H1 (cell line): Measurements from ENCODE around the gene QSER1. TPM values are rescaled to one million over a fixed set of nuclear protein-coding genes. Genes with fewer than 3 reads are reported as not detected.

Source experiments
- CTCF ChIA-PET: fragments of 300-600 bp; sonication (Branson Sonifier 250); formaldehyde crosslinking; loops from one replicate; lab custom pipeline; 2021; ENCODE audit not compliant: partially characterized antibody; lab: Charles Lee
- POLR2A ChIA-PET: fragments of 300-600 bp; sonication (Branson Sonifier 250); formaldehyde crosslinking; loops from one replicate; lab custom pipeline; 2021; ENCODE audit warnings: inconsistent platforms; ENCODE audit not compliant: partially characterized antibody; lab: Charles Lee
- DNase-seq, 2 experiments: peaks; one replicate each; pipeline versions ENCODE4 v3.0.0 to v3.0.0-alpha.2; 2010 to 2022; ENCODE audit warnings: low spot score in 2 of 2, low read depth in 1 of 2, mixed read lengths in 1 of 2
- FAIRE-seq: peaks from 2 replicates; lab custom pipeline; 2011; peaks lifted over from hg19 to GRCh38; lab: Jason Lieb, UNC
- H2AFZ ChIP-seq: 2 replicates; pipeline ENCODE4 v1.8.1; 2012; ENCODE audit warnings: low read length, inconsistent platforms
- H2AK5ac ChIP-seq: 2 replicates; pipeline ENCODE4 v1.6.1; 2013; ENCODE audit warnings: low read depth, low read length
- H2BK120ac ChIP-seq: replicated peaks from 2 replicates; pipeline ENCODE3; 2013; ENCODE audit warnings: low read depth, low read length, inconsistent platforms
- H2BK12ac ChIP-seq: 2 replicates; pipeline ENCODE4 v1.6.1; 2013; ENCODE audit warnings: low read depth, low read length
- H2BK15ac ChIP-seq: 2 replicates; pipeline ENCODE4 v1.6.1; 2013; ENCODE audit warnings: low read length
- H2BK20ac ChIP-seq: 2 replicates; pipeline ENCODE4 v1.6.1; 2013; ENCODE audit warnings: low read length
- H2BK5ac ChIP-seq: 2 replicates; pipeline ENCODE4 v1.6.1; 2013; ENCODE audit warnings: low read depth, low read length
- H3K14ac ChIP-seq: 2 replicates; pipeline ENCODE4 v1.6.1; 2013; ENCODE audit warnings: inconsistent platforms; ENCODE audit not compliant: insufficient read length
- H3K18ac ChIP-seq: 2 replicates; pipeline ENCODE4 v1.6.1; 2013; ENCODE audit warnings: low read length; ENCODE audit errors: extremely low read depth
- H3K23ac ChIP-seq: 2 replicates; pipeline ENCODE4 v1.6.1; 2013; ENCODE audit warnings: inconsistent platforms; ENCODE audit not compliant: insufficient read length
- H3K23me2 ChIP-seq: 2 replicates; pipeline ENCODE4 v1.6.1; 2013; ENCODE audit warnings: low read depth, low read length
- H3K27ac ChIP-seq: 2 replicates; pipeline ENCODE4 v1.6.1; 2011; ENCODE audit warnings: low read depth, low read length, inconsistent platforms
- H3K27me3 ChIP-seq, 4 experiments: replicated peaks in 1 of 4; 1 replicate in 1 of 4; 2 replicates in 3 of 4; pipeline versions ENCODE4 v1.6.1 to v1.8.1; 2011 to 2013; ENCODE audit warnings: low read length in 3 of 4, mild to moderate bottlenecking in 3 of 4, inconsistent platforms in 2 of 4, mixed read lengths in 2 of 4, moderate library complexity in 1 of 4; ENCODE audit not compliant: control insufficient read depth in 3 of 4, insufficient read depth in 3 of 4; ENCODE audit errors: extremely low read depth in 1 of 4
- H3K36me3 ChIP-seq, 4 experiments: 2 replicates each; pipeline versions ENCODE4 v1.6.1 to v1.8.1; 2011 to 2013; ENCODE audit warnings: mild to moderate bottlenecking in 4 of 4, low read length in 3 of 4, moderate library complexity in 2 of 4, control low read depth in 1 of 4, inconsistent platforms in 1 of 4; ENCODE audit not compliant: insufficient read depth in 4 of 4, control insufficient read depth in 2 of 4
- H3K4ac ChIP-seq: replicated peaks from 2 replicates; pipeline ENCODE3; 2013; ENCODE audit warnings: low read length, low read depth, mixed read lengths, inconsistent platforms; ENCODE audit not compliant: insufficient read length
- H3K4me1 ChIP-seq, 4 experiments: replicated peaks in 1 of 4; 1 replicate in 1 of 4; 2 replicates in 3 of 4; pipeline versions ENCODE4 v1.6.1 to v1.8.1; 2011 to 2013; ENCODE audit warnings: low read length in 3 of 4, inconsistent platforms in 2 of 4, mixed read lengths in 1 of 4; ENCODE audit not compliant: insufficient read depth in 4 of 4, control insufficient read depth in 3 of 4
- H3K4me2 ChIP-seq, 2 experiments: 2 replicates each; pipeline versions ENCODE4 v1.6.1 to v1.8.1; 2011 to 2013; ENCODE audit warnings: low read depth in 2 of 2, low read length in 2 of 2, control low read depth in 1 of 2, inconsistent platforms in 1 of 2, mild to moderate bottlenecking in 1 of 2; ENCODE audit not compliant: insufficient read depth in 1 of 2
- H3K4me3 ChIP-seq, 4 experiments: fragments of 200-600, 300-600 bp in 1 of 4; sonication (generic), shearing (Covaris generic), sonication (Bioruptor Twin) in 1 of 4; 2 replicates each; pipeline versions ENCODE4 v1.5.1 to v1.8.1; 2011 to 2016; ENCODE audit warnings: low read length in 4 of 4, low read depth in 3 of 4, control low read depth in 2 of 4, inconsistent platforms in 2 of 4, mild to moderate bottlenecking in 2 of 4, mixed read lengths in 1 of 4, moderate library complexity in 1 of 4; ENCODE audit not compliant: insufficient read depth in 2 of 4; ENCODE audit errors: extremely low read depth in 1 of 4
- H3K56ac ChIP-seq: replicated peaks from 2 replicates; pipeline ENCODE3; 2013; ENCODE audit warnings: low read depth, mild to moderate bottlenecking, mixed read lengths, low read length, inconsistent platforms; ENCODE audit not compliant: insufficient read length
- H3K79me1 ChIP-seq: 2 replicates; pipeline ENCODE4 v1.6.1; 2013; ENCODE audit warnings: low read depth, low read length, control low read depth
- H3K79me2 ChIP-seq, 2 experiments: 2 replicates each; pipeline versions ENCODE4 v1.6.1 to v1.8.1; 2012 to 2013; ENCODE audit warnings: low read length in 2 of 2, mild to moderate bottlenecking in 2 of 2, inconsistent platforms in 1 of 2; ENCODE audit not compliant: insufficient read depth in 2 of 2, control insufficient read depth in 1 of 2
- H3K9ac ChIP-seq, 4 experiments: replicated peaks in 1 of 4; 1 replicate in 1 of 4; 2 replicates in 3 of 4; pipeline versions ENCODE4 v1.6.1 to v1.8.1; 2011 to 2013; ENCODE audit warnings: low read depth in 3 of 4, low read length in 3 of 4, control low read depth in 2 of 4, mild to moderate bottlenecking in 2 of 4, moderate library complexity in 2 of 4, inconsistent platforms in 1 of 4; ENCODE audit errors: extremely low read depth in 1 of 4
- H3K9me3 ChIP-seq, 2 experiments: 2 replicates each; pipeline versions ENCODE4 v1.6.1 to v1.8.1; 2012 to 2013; ENCODE audit warnings: mild to moderate bottlenecking in 2 of 2, moderate library complexity in 2 of 2, control low read depth in 1 of 2, inconsistent platforms in 1 of 2, low read depth in 1 of 2, low read length in 1 of 2, mixed read lengths in 1 of 2; ENCODE audit not compliant: insufficient read depth in 2 of 2
- H4K20me1 ChIP-seq, 2 experiments: replicated peaks in 1 of 2; 2 replicates each; pipeline versions ENCODE3 to v1.8.1; 2011 to 2013; ENCODE audit warnings: inconsistent platforms in 2 of 2, low read length in 2 of 2, mild to moderate bottlenecking in 1 of 2; ENCODE audit not compliant: insufficient read depth in 2 of 2, control insufficient read depth in 1 of 2
- H4K5ac ChIP-seq: 2 replicates; pipeline ENCODE4 v1.6.1; 2013; ENCODE audit warnings: low read length, low read depth, mixed read lengths, inconsistent platforms; ENCODE audit not compliant: insufficient read length
- H4K8ac ChIP-seq: 2 replicates; pipeline ENCODE4 v1.8.0; 2013; ENCODE audit warnings: mild to moderate bottlenecking, moderate library complexity, low read length, inconsistent platforms; ENCODE audit not compliant: insufficient read depth; ENCODE audit errors: extremely low read depth
- H4K91ac ChIP-seq: replicated peaks from 2 replicates; pipeline ENCODE3; 2013; ENCODE audit warnings: low read length, mixed read lengths, inconsistent platforms; ENCODE audit not compliant: insufficient read length
- CHD2 ChIP-seq: IDR thresholded peaks from 2 replicates; pipeline ENCODE4 v1.6.1; 2012; ENCODE audit warnings: low read length, improper control_type of control experiment
- HDAC2 ChIP-seq, 2 experiments: fragments of 300-600 bp in 1 of 2; sonication (generic) in 1 of 2; IDR thresholded peaks; 2 replicates each; pipeline ENCODE4 v1.6.1; 2011 to 2012; ENCODE audit warnings: low read depth in 2 of 2, low read length in 2 of 2, mild to moderate bottlenecking in 2 of 2, moderate library complexity in 2 of 2, borderline replicate concordance in 1 of 2, inconsistent platforms in 1 of 2
- KDM1A ChIP-seq: fragments of 200-600, 300-600 bp; sonication (generic); IDR thresholded peaks from 2 replicates; pipeline ENCODE4 v1.7.1; 2016; ENCODE audit warnings: mild to moderate bottlenecking, low read length, borderline replicate concordance
- PHF8 ChIP-seq: fragments of 200-600 bp; sonication (generic); conservative IDR thresholded peaks from 2 replicates; pipeline ENCODE4 v1.7.1; 2012; ENCODE audit warnings: low read depth, mild to moderate bottlenecking, inconsistent platforms, low read length, moderate library complexity
- SAP30 ChIP-seq: fragments of 300-600 bp; sonication (generic); IDR thresholded peaks from 2 replicates; pipeline ENCODE4 v1.7.1; 2012; ENCODE audit warnings: low read length, moderate library complexity, mild to moderate bottlenecking, inconsistent platforms; ENCODE audit not compliant: insufficient read depth, insufficient replicate concordance
- SUZ12 ChIP-seq: fragments of 200-600 bp; sonication (generic); IDR thresholded peaks from 2 replicates; pipeline ENCODE4 v1.6.1; 2012; ENCODE audit warnings: mild to moderate bottlenecking, inconsistent platforms, low read length, moderate library complexity, mixed read lengths
- WGBS, 2 experiments: shearing (Covaris generic) in 1 of 2; methylation state at CpG; one replicate each; pipeline versions ENCODE4 v1.1.6 to v1.1.7; 2013 to 2015; ENCODE audit warnings: low lambda C conversion rate in 2 of 2, mixed read lengths in 2 of 2, inconsistent platforms in 1 of 2, low coverage in 1 of 2, missing lambda C conversion rate in 1 of 2; ENCODE audit not compliant: insufficient replicate concordance in 2 of 2, insufficient coverage in 1 of 2, insufficient read length in 1 of 2; ENCODE audit errors: extremely low coverage in 1 of 2, missing lambda C conversion rate in 1 of 2; 5-methylcytosine and 5-hydroxymethylcytosine counted together
- polyA plus RNA-seq, 7 experiments: library from polyadenylated mRNA; depleted of rRNA in 3 of 7; stranded (reverse) in 5 of 7; unstranded in 2 of 7; fragments of >200 nt in 5 of 7; fragments of 200-250 nt in 2 of 7; gene quantifications; 1 replicate in 5 of 7; 2 replicates in 1 of 7; 4 replicates in 1 of 7; pipeline versions ENCODE4 v1.2.1 to v1.2.3, GENCODE V29; 2011 to 2013; ENCODE audit warnings: missing spikeins in 2 of 7, mixed read lengths in 2 of 7
- total RNA-seq: library from RNA; stranded (reverse); fragmentation: NEBNext Ultra II Directional; extraction: Animal tissue kit (Norgen Biotek cat#: 25700); gene quantifications from 2 replicates; pipeline ENCODE4 v1.2.1, GENCODE V29; 2021
- TF ChIP-seq, protein P1 (sequence below), 3 experiments: IDR thresholded peaks; 1 replicate in 2 of 3; 2 replicates in 1 of 3; pipeline versions ENCODE4 v1.5.1 to v1.6.1; 2011; ENCODE audit warnings: low read length in 3 of 3, mild to moderate bottlenecking in 3 of 3, inconsistent platforms in 2 of 3, low read depth in 1 of 3, moderate library complexity in 1 of 3; ENCODE audit not compliant: insufficient read depth in 1 of 3; ENCODE audit errors: control extremely low read depth in 1 of 3

Gene QSER1
- total and polyA plus RNA-seq, 2 of the 8 experiments (the other 6 are each of a cell fraction or from before 2014, with no cell fraction given), result 29.3 to 117 TPM

DNA sequence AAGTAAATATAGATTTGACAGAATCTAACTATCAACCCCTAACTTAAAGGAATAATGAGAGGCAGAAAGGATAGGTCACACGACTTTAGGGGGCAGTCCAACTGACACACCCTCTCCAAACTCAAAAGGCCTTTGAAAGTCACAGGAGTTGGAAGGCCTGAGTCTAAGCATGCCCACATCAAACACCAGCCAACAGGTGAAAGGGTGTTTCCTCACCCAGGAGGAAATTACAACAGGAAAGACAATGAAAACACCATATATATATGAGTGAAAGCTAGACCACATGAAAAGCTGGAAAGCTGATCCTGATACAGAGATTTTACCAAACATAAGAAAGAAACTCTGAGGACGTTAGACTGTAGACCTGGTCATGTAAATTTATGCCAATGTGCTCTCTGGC, 112.6 kb downstream of the QSER1 start:
- no peak overlapping the region for H2BK5ac ChIP-seq
- H3K4me1 ChIP-seq, result no peaks in the 10 kb centered on the region; a peak in 1 of 7 replicates
- H2BK120ac ChIP-seq, result no peak overlapping the region
- H2BK12ac ChIP-seq, result no peak overlapping the region
- no peak overlapping the region; the same call in 1 of the 2 replicates for H3K18ac ChIP-seq
- no peak overlapping the region for H3K27ac ChIP-seq
- no peak overlapping the region for H2BK15ac ChIP-seq
- no peak overlapping the region for H3K9ac ChIP-seq
- H3K9me3 ChIP-seq, result no peaks in the 10 kb centered on the region
- POLR2A ChIA-PET, result no interaction called here
- no peak overlapping the region for H3K56ac ChIP-seq
- H3K79me1 ChIP-seq, result no peaks in the 10 kb centered on the region
- no peak overlapping the region for H4K5ac ChIP-seq
- H3K27me3 ChIP-seq, result no peaks in the 10 kb centered on the region
- no peak overlapping the region for H3K4me2 ChIP-seq
- no peaks in the 10 kb centered on the region for H3K79me2 ChIP-seq
- no peaks in the 10 kb centered on the region; the same call in 1 of the 2 replicates for H3K23me2 ChIP-seq
- H2BK20ac ChIP-seq, result no peak overlapping the region
- 0 out of 2 replicates have a peak overlapping the region, but pooled peaks have one; percentile 30 for H2AFZ ChIP-seq
- CTCF ChIA-PET, result interaction anchor here (0.6 to 1.2 kb wide), 4 partner anchors 22 to 1098 kb away, joined by 3 read pairs; no protein-coding TSS in a partner anchor
- no peak overlapping the region for H3K4me3 ChIP-seq
- TF ChIP-seq PHF8 (no peak), SAP30 (no peak), KDM1A (no peak), HDAC2 (IDR thresholded peaks at IDR 0.05; ENCODE audit: borderline replicate concordance in 1 of 2, low read depth in 2 of 2, low read length in 2 of 2) (no peak), CHD2 (no peak), SUZ12 (no peak)
- TF ChIP-seq, protein P1, sequence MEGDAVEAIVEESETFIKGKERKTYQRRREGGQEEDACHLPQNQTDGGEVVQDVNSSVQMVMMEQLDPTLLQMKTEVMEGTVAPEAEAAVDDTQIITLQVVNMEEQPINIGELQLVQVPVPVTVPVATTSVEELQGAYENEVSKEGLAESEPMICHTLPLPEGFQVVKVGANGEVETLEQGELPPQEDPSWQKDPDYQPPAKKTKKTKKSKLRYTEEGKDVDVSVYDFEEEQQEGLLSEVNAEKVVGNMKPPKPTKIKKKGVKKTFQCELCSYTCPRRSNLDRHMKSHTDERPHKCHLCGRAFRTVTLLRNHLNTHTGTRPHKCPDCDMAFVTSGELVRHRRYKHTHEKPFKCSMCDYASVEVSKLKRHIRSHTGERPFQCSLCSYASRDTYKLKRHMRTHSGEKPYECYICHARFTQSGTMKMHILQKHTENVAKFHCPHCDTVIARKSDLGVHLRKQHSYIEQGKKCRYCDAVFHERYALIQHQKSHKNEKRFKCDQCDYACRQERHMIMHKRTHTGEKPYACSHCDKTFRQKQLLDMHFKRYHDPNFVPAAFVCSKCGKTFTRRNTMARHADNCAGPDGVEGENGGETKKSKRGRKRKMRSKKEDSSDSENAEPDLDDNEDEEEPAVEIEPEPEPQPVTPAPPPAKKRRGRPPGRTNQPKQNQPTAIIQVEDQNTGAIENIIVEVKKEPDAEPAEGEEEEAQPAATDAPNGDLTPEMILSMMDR (IDR thresholded peaks at IDR 0.05; ENCODE audit: control extremely low read depth in 1 of 3, insufficient read depth in 1 of 3, low read depth in 1 of 3, low read length in 3 of 3), result no peak
- H2AK5ac ChIP-seq, result no peak overlapping the region
- no peak overlapping the region for H3K14ac ChIP-seq
- no peak for DNase-seq
- no peaks in the 10 kb centered on the region for H3K36me3 ChIP-seq
- no peak for FAIRE-seq
- H4K20me1 ChIP-seq, result no peaks in the 10 kb centered on the region
- H4K91ac ChIP-seq, result no peak overlapping the region
- no peak overlapping the region for H3K23ac ChIP-seq
- H4K8ac ChIP-seq, result no peak overlapping the region
- no peak overlapping the region for H3K4ac ChIP-seq
- 63% methylated on average over 2 of the region's 2 CpGs; no CpG with 5 or more reads in 1 of the 2 experiments for WGBS, 2 experiments
